Activated naive CD4-positive, alpha-beta T cell treated with Interleukin-2 at 50 U/mL for 16 hours (primary cell): ENCODE measurements around the gene BRINP2.

ENCODE experiments used
- DNase-seq: peaks from one replicate; pipeline ENCODE4 v3.0.0-alpha.2; 2020

The BRINP2 gene

GRCh38 chr1:177171536-177172123 lies 872 bp downstream of the BRINP2 start:
- no peak for DNase-seq

DNA sequence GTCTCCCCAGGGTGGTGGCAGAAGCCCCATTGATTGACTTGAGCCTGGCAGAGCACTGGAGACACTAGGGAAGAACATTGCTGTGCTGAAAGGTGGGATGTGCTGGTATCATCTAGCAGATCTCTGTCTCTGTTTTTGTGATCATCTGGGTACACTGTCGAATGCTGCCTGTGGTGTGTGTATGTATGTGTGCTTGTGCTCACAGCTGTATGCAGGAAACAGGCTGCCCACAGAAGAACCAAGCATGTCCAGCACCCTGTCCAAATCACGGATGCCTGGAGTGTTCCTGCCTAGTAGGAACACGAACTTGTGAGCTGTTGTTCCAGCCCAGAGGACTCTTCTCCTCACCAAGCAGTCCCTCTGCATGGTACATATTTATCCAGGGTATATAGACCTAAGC lies 1.5 kb downstream of the BRINP2 start:
- no peak for DNase-seq

GRCh38 chr1:177172866-177173265 lies 2.1 kb downstream of the BRINP2 start:
- no peak for DNase-seq

GRCh38 chr1:177173976-177174375 lies 3.2 kb downstream of the BRINP2 start:
- DNase-seq = no peak

DNA sequence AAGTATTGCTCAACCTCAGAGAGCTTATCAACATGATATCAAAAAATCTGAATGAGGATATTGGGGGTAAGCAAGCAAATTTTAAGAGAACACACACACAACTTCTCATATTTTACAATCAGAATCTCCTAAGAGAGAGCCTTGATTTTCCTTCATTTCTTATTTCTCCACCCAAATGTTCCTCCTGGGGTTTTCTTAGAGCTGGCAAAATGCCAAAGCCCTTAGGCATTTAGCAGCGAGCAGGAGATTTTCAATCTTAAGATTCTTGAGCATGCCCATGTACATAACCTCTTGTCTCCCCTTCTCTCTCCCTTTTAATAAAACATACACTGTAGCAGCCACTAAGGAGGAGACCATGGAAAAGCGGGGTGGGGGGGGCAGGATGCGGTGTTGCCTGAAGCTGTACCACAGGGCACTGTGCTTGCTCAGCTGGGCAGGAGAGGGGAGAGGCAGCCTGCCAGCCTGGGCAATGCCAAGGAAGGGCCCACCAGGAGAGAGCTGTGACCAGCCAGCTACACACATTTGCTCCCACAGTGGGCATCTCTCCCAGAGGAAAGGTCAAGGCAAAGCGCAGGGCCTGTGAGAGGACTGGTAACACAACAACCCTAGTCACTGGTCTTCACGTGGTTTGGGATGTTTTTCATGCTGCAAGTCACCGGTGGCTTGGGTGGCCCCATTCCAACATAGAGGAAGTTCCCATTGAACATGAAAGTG lies 4.3 kb downstream of the BRINP2 start:
- no peak for DNase-seq

DNA sequence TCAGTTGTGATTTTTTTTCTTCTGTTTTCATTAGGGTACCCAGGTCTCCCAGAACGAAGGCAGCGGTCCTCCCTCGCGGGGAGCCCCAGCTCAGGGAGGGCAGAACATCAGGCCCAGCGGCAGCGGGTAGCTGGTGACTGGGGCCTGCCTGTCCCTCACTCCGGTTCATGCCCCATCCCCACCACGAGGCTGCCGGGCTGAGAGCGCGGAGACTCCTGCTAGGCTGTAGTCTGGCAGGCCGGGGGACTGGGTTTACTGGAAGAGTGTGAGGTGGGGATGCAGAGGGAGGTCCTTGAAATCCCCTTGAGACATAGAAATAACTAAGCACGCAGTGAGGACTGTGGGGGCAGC lies 10.5 kb downstream of the BRINP2 start:
- DNase-seq = no peak

- DNase-seq = peak; percentile 3
Observed at GRCh38 chr1:177181631-177182291, 11.0 kb downstream of the BRINP2 start.

DNA sequence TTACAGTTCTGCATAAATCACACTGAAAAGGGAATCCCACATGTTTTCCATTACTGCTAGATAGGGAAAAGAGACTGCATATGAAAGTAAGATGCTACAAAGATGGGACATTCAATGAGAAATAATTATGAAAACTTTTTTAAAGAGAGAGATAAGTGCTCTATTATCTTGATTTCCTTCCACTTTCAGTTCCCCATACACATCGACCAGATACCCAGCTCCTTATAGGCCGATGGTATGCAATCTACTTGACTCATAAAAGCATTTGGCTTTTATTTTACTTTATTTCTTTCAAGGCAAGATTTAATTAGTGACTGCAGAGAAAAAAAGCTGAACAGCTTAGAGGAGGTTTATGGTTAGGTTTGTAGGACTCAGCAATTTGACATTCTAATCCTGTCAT lies 13.1 kb downstream of the BRINP2 start:
- no peak for DNase-seq

DNA sequence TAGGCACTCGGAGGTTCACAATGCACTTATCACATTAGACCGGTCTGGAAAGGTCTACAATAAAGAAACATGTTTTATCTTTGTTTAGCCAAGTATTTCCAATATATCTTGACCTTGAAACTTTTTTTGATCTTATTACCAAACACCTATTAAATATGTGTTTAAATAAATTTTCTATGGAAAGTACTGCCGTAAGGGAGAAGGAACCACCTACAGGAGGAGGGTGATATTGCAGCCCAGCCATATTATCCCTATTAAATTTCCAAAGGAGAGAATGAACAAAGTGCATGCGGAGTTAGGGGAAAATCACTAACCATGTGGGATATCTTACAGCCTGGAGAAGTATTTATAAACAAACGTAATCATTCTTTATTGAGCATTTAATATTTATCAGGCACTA lies 14.5 kb downstream of the BRINP2 start:
- no peak for DNase-seq

DNA sequence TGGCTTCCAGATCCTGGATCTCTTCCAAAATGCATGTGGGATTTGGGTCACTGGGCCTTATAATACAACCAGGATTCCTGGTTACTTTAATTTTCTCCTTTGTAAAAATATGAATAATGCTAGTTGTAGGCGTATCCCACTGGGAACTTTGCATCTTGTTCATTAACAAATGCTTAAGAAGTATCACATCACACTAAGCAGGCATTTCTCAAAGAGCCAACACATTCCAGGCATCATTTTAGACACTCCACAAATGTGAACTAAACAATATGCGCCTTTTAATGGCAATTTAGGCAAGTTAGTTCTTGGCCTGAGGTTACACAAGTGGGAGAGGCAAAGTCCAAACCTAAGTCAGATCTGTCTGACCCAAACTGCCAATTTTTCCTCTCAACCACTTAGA lies 15.9 kb downstream of the BRINP2 start:
- no peak for DNase-seq

- DNase-seq = no peak
Observed at GRCh38 chr1:177190308-177190970, 19.7 kb downstream of the BRINP2 start.

DNA sequence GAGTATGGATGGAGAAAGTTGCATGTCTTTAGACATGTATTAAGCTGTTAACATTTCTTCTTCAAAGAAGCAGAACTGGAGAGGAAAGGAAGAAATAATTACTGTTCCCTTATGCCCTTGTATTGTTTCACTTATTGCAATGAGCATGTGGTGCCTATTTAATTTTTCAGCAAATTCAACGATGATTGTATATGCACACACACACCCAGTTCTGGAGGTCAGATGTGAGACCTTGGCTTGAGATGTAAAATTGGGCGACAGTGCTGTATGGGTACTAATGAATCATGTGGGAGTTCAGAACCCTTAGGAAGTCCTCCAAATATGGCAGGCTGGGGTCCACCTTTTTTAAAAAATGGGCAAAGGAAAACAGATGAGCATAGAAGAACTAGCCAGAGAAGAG lies 27.5 kb downstream of the BRINP2 start:
- no peak for DNase-seq

DNA sequence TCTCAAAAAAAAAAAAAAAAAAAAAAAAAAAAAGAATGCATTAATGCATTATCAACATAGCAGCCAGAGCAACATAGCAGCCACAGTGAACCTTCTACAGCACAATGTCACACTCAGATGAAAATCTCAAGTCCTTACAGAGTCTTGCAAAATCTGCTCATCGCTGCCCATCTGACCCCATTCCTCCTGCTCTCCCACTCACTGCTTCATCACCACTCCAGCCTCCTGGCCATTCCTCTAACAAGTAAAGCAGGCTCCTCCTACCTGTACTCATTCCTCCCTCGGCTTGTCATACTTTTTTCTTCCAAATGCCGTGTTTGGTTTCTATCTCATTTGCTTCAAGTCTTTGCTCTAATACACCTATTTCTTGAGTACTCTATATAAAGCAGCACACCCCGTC lies 29.5 kb downstream of the BRINP2 start:
- DNase-seq = no peak

DNA sequence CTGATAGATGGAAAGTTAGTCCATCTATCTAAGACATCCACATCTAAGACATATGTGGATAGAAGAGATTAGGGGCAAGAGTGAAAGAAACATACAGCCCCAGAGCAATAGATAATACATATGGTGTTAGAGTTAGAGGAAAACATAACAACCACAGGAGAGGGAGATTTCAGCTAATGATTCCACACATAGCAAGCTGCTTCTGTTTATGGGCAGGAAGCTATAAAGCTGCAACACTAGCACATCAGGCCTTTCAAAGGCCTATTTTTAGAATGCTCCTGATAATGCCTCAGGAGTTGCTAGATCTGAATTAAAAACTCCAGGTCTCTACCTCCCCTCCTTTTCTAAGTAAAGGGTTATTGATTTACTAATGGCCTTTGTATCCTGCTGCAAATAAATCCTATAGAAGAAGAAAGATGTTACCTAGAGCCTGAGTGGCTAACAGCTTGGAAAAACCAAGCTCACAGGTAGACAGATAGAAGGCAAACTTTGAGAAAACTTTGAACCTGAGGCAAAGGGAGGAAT lies 36.1 kb downstream of the BRINP2 start:
- no peak for DNase-seq

GRCh38 chr1:177208920-177209319 lies 38.2 kb downstream of the BRINP2 start:
- DNase-seq = no peak

DNA sequence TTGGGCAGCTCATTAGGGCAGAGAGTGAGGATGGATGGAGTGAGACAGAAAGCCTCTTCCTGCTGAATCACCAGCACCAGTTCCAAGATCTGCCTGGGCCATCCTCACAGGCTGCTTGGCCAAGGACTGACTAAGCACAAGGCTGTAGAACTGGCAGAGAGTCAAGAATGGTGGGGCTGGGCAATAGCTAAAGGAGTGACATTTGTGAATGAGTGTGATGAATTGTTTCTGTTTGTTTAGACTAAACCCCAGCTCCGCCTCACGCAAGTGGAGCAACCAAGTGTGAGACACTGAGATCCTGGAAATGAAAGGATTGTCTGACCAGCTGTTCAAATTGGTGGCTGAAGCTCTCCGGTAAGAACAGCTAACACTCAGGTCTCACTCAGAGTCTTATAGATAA lies 38.6 kb downstream of the BRINP2 start:
- no peak for DNase-seq

DNA sequence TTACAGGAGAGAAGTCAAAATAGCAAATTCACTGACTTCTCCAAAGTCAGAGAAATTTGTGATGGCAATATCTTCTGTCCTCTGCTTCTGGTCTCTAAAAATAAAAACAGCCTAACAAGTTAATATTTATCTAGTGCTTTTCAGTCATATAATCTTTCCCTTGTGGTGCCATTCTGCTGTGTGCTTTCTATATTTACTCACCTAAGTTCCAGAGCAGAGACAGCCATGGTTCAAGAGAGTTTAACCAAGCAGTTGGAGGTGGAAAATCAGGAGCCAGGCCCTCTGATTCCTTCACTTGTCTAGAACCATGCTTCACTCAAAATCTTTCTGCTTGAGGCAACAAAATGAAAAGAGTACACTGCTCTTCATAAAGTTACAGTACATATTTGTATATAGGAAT lies 39.3 kb downstream of the BRINP2 start:
- no peak for DNase-seq

DNA sequence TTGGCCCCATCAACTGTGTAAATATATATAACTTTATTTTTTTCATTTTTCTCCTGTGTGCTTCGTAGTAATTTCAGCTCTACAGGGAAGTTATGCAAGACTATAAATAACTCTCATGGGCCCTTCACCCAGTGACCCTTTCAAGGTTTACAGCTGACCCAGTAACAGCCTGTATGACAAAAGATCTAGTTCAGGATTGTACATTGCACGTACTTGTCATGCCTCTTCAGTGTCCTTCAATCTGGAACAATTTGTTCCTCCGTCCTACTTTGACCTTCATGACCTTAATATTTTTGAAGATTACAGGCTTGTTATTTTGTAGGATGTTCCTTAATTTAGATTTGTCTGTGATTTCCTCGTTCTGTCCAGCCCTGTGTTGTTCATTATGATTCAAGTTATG lies 40.5 kb downstream of the BRINP2 start:
- no peak for DNase-seq

- no peak for DNase-seq
Observed at GRCh38 chr1:177216587-177217202, 45.9 kb downstream of the BRINP2 start.

- DNase-seq = no peak
Observed at GRCh38 chr1:177219554-177220458, 49.0 kb downstream of the BRINP2 start.

GRCh38 chr1:177223359-177223758 lies 52.6 kb downstream of the BRINP2 start:
- no peak for DNase-seq
